Neural cell (in vitro differentiated cells): ENCODE results near the gene PHACTR3. TPM values are rescaled to one million over a fixed set of nuclear protein-coding genes. Genes with fewer than 3 reads are reported as not detected.

Source experiments
- H2AFZ ChIP-seq: fragments of 200-600, 300-800 bp; sonication (generic), shearing (Covaris generic); 2 replicates; pipeline ENCODE4 v1.6.0; 2014; ENCODE audit warnings: low read depth, mild to moderate bottlenecking, antibody characterized with exemption, low read length, moderate library complexity
- H3F3A ChIP-seq: fragments of 200-600 bp; shearing (Covaris generic); 2 replicates; pipeline ENCODE4 v1.6.1; 2016; ENCODE audit warnings: mild to moderate bottlenecking, moderate library complexity, mixed read lengths, antibody characterized with exemption, low read length; ENCODE audit not compliant: insufficient read depth, poor library complexity, severe bottlenecking
- H3K27ac ChIP-seq: fragments of 200-600, 300-800 bp; sonication (generic), shearing (Covaris generic); 2 replicates; pipeline ENCODE4 v1.5.1; 2014; ENCODE audit warnings: mild to moderate bottlenecking, low read length, moderate library complexity
- H3K27me3 ChIP-seq: fragments of 300-800, 200-600 bp; sonication (generic), shearing (Covaris generic); 2 replicates; pipeline ENCODE4 v1.6.0; 2014; ENCODE audit warnings: mild to moderate bottlenecking, low read depth, low read length, moderate library complexity; ENCODE audit not compliant: insufficient read depth
- H3K36me3 ChIP-seq: fragments of 300-800, 200-600 bp; sonication (generic), shearing (Covaris generic); 2 replicates; pipeline ENCODE4 v1.5.1; 2014; ENCODE audit warnings: mild to moderate bottlenecking, antibody characterized with exemption, low read length, moderate library complexity; ENCODE audit not compliant: insufficient read depth
- H3K4me2 ChIP-seq: fragments of 300-800, 200-600 bp; sonication (generic), shearing (Covaris generic); 2 replicates; pipeline ENCODE4 v1.6.0; 2014; ENCODE audit warnings: mild to moderate bottlenecking, low read length
- H3K4me3 ChIP-seq: fragments of 300-800, 200-600 bp; sonication (generic), shearing (Covaris generic); 2 replicates; pipeline ENCODE4 v1.5.1; 2014; ENCODE audit warnings: mild to moderate bottlenecking, low read length, moderate library complexity
- H3K79me2 ChIP-seq: fragments of 200-600 bp; shearing (Covaris generic); replicated peaks from 2 replicates; pipeline ENCODE4 v1.6.0; 2014; ENCODE audit warnings: mild to moderate bottlenecking, low read length, moderate library complexity; ENCODE audit not compliant: insufficient read depth
- H3K9ac ChIP-seq: fragments of 300-800, 200-600 bp; sonication (generic), shearing (Covaris generic); 2 replicates; pipeline ENCODE4 v1.6.1; 2016; ENCODE audit warnings: mild to moderate bottlenecking, low read length, mixed read lengths
- H3K9me2 ChIP-seq: fragments of 200-600 bp; shearing (Covaris generic); 2 replicates; pipeline ENCODE4 v1.6.1; 2016; ENCODE audit warnings: mild to moderate bottlenecking, low read length, mixed read lengths; ENCODE audit not compliant: insufficient read depth
- H3K9me3 ChIP-seq: fragments of 200-600, 300-800 bp; sonication (generic), shearing (Covaris generic); 2 replicates; pipeline ENCODE4 v1.6.1; 2016; ENCODE audit warnings: mild to moderate bottlenecking, mixed run types, low read length, moderate library complexity, mixed read lengths
- H4K20me1 ChIP-seq: fragments of 200-600 bp; shearing (Covaris generic); 2 replicates; pipeline ENCODE4 v1.6.1; 2016; ENCODE audit warnings: mild to moderate bottlenecking, mixed run types; ENCODE audit not compliant: insufficient read depth
- CTCF ChIP-seq: fragments of 450-650 bp; IDR thresholded peaks from 2 replicates; pipeline ENCODE4 v1.5.1; 2014; ENCODE audit warnings: antibody characterized with exemption, mild to moderate bottlenecking, moderate library complexity; ENCODE audit not compliant: poor library complexity, severe bottlenecking
- EP300 ChIP-seq: fragments of 450-650 bp; conservative IDR thresholded peaks from 2 replicates; pipeline ENCODE4 v1.6.1; 2014; ENCODE audit warnings: antibody characterized with exemption, mild to moderate bottlenecking, moderate library complexity; ENCODE audit not compliant: poor library complexity, severe bottlenecking
- EZH2 ChIP-seq: fragments of 200-600, 300-800 bp; shearing (Covaris generic), sonication (generic); IDR thresholded peaks from 2 replicates; pipeline ENCODE4 v1.6.1; 2014; ENCODE audit warnings: antibody characterized with exemption, low read length, borderline replicate concordance, mild to moderate bottlenecking; ENCODE audit not compliant: insufficient read depth, poor library complexity, severe bottlenecking
- MXI1 ChIP-seq: fragments of 450-650 bp; conservative IDR thresholded peaks from 2 replicates; pipeline ENCODE4 v1.6.1; 2014; ENCODE audit warnings: antibody characterized with exemption, mild to moderate bottlenecking; ENCODE audit not compliant: poor library complexity, severe bottlenecking
- POLR2AphosphoS5 ChIP-seq: IDR thresholded peaks from 2 replicates; pipeline ENCODE4 v1.6.1; 2012
- RAD21 ChIP-seq: fragments of 450-650 bp; conservative IDR thresholded peaks from 2 replicates; pipeline ENCODE4 v1.6.1; 2014; ENCODE audit warnings: antibody characterized with exemption, mild to moderate bottlenecking, moderate library complexity
- REST ChIP-seq: IDR thresholded peaks from 2 replicates; pipeline ENCODE4 v1.6.1; 2012; ENCODE audit warnings: borderline replicate concordance
- SMC3 ChIP-seq: fragments of 450-650 bp; conservative IDR thresholded peaks from 2 replicates; pipeline ENCODE4 v1.6.1; 2014; ENCODE audit warnings: antibody characterized with exemption, mild to moderate bottlenecking, moderate library complexity; ENCODE audit not compliant: poor library complexity
- TAF1 ChIP-seq: IDR thresholded peaks from 2 replicates; pipeline ENCODE4 v1.6.1; 2012; ENCODE audit warnings: low read depth
- polyA plus RNA-seq: library from polyadenylated mRNA; depleted of rRNA; stranded (reverse); fragments of >200 nt; gene quantifications from 2 replicates; pipeline ENCODE4 v1.2.3, GENCODE V29; 2014

Gene PHACTR3
- polyA plus RNA-seq, 1 donor from 2014 or later: 1.3 TPM

- peaks cover 9% of the 10 kb centered on the region for H3K9me3 ChIP-seq
Measured at GRCh38 chr20:59737816-59738215, 133.5 kb downstream of the PHACTR3 start.

GRCh38 chr20:59738851-59739250 lies 134.5 kb downstream of the PHACTR3 start:
- Histone ChIP-seq H3K9me3 (peaks cover 13% of the 10 kb centered on the region), H3K9ac (no peak overlapping the region), H3K36me3 (no peaks in the 10 kb centered on the region), H3K27me3 (no peaks in the 10 kb centered on the region), H2AFZ (no peak overlapping the region), H3K79me2 (no peaks in the 10 kb centered on the region), H3K27ac (no peak overlapping the region), H4K20me1 (no peaks in the 10 kb centered on the region), H3K9me2 (no peaks in the 10 kb centered on the region), H3K4me2 (no peak overlapping the region), H3F3A (no peaks in the 10 kb centered on the region), H3K4me3 (no peak overlapping the region)
- TF ChIP-seq RAD21 (no peak), EP300 (no peak)

More at GRCh38 chr20:59737816-59738215, 133.5 kb downstream of the PHACTR3 start:
- H3K36me3 ChIP-seq: no peaks in the 10 kb centered on the region
- no peak overlapping the region for H3K4me2 ChIP-seq
- TF ChIP-seq CTCF: no peak
- H3K27ac ChIP-seq: no peak overlapping the region
- no peaks in the 10 kb centered on the region for H3K27me3 ChIP-seq
- H3K9ac ChIP-seq: no peak overlapping the region
- H3F3A ChIP-seq: no peaks in the 10 kb centered on the region
- no peak overlapping the region for H2AFZ ChIP-seq
- no peaks in the 10 kb centered on the region for H4K20me1 ChIP-seq
- no peaks in the 10 kb centered on the region for H3K79me2 ChIP-seq
- H3K9me2 ChIP-seq: no peaks in the 10 kb centered on the region
- H3K4me3 ChIP-seq: no peak overlapping the region

- no peaks in the 10 kb centered on the region for H3K27me3 ChIP-seq
- no peak overlapping the region for H3K27ac ChIP-seq
- H4K20me1 ChIP-seq: no peaks in the 10 kb centered on the region
- no peak overlapping the region for H3K9ac ChIP-seq
- no peaks in the 10 kb centered on the region for H3K36me3 ChIP-seq
- TF ChIP-seq SMC3 (no peak), REST (no peak), MXI1 (no peak), POLR2AphosphoS5 (no peak), RAD21 (no peak), EP300 (no peak), CTCF (no peak), TAF1 (no peak), EZH2 (no peak)
- no peak overlapping the region for H3K4me2 ChIP-seq
- H3K9me3 ChIP-seq: peaks cover 13% of the 10 kb centered on the region
- no peaks in the 10 kb centered on the region for H3F3A ChIP-seq
- no peak overlapping the region for H2AFZ ChIP-seq
- H3K9me2 ChIP-seq: no peaks in the 10 kb centered on the region
- H3K79me2 ChIP-seq: no peaks in the 10 kb centered on the region
- no peak overlapping the region for H3K4me3 ChIP-seq
Measured at GRCh38 chr20:59740621-59741020, 136.3 kb downstream of the PHACTR3 start.
